Karpas-422 (cell line): ENCODE data around the gene RAC2. TPM values are rescaled to one million over a fixed set of nuclear protein-coding genes. Genes with fewer than 3 reads are reported as not detected.
A peak's percentile ranks its signal among the peaks of the same experiment; 100 is the strongest.
"Not testable (repeated sequence)": the region's sequence is repeated elsewhere in the genome, so short reads cannot be mapped to it uniquely, and the experiment has no call there.

Source experiments
- DNase-seq: peaks from one replicate; pipeline ENCODE4 v3.0.0-alpha.2; 2015
- H2AFZ ChIP-seq: fragments of 200-600 bp; sonication (generic); 2 replicates; pipeline ENCODE4 v1.6.1; 2014; ENCODE audit warnings: antibody characterized with exemption, low read length, mixed read lengths
- H3K27ac ChIP-seq: fragments of 200-600 bp; sonication (generic); 2 replicates; pipeline ENCODE4 v1.5.1; 2014; ENCODE audit warnings: mild to moderate bottlenecking, low read length, moderate library complexity
- H3K27me3 ChIP-seq: fragments of 200-600 bp; sonication (generic); 2 replicates; pipeline ENCODE4 v1.6.1; 2014; ENCODE audit warnings: low read length, mixed read lengths
- H3K36me3 ChIP-seq: fragments of 200-600 bp; sonication (generic); 2 replicates; pipeline ENCODE4 v1.6.1; 2014; ENCODE audit warnings: low read length, mixed read lengths; ENCODE audit not compliant: insufficient read depth
- H3K4me1 ChIP-seq: fragments of 200-600 bp; sonication (generic); 2 replicates; pipeline ENCODE4 v1.6.1; 2014; ENCODE audit warnings: mild to moderate bottlenecking, low read length, mixed read lengths
- H3K4me2 ChIP-seq: fragments of 200-600 bp; sonication (generic); 2 replicates; pipeline ENCODE4 v1.6.1; 2014; ENCODE audit warnings: low read length, low read depth, mild to moderate bottlenecking; ENCODE audit not compliant: poor library complexity, severe bottlenecking
- H3K4me3 ChIP-seq: fragments of 200-600 bp; sonication (generic); 2 replicates; pipeline ENCODE4 v1.5.1; 2014; ENCODE audit warnings: mild to moderate bottlenecking, antibody characterized with exemption, low read length, mixed read lengths
- H3K79me2 ChIP-seq: fragments of 200-600 bp; sonication (generic); 2 replicates; pipeline ENCODE4 v1.6.1; 2014; ENCODE audit warnings: mild to moderate bottlenecking, low read length, mixed read lengths
- H3K9ac ChIP-seq: fragments of 200-600 bp; sonication (generic); 2 replicates; pipeline ENCODE4 v1.6.0; 2014; ENCODE audit warnings: low read length
- H3K9me2 ChIP-seq: fragments of 200-600 bp; sonication (generic), shearing (Covaris generic); replicated peaks from 2 replicates; pipeline ENCODE4 v1.6.0; 2014; ENCODE audit warnings: mild to moderate bottlenecking, low read length, moderate library complexity; ENCODE audit not compliant: insufficient read depth
- H3K9me3 ChIP-seq: fragments of 300-700, 200-600 bp; sonication (generic); 2 replicates; pipeline ENCODE4 v1.6.1; 2014; ENCODE audit warnings: low read length, mixed read lengths
- H4K20me1 ChIP-seq: fragments of 200-600 bp; sonication (generic); 2 replicates; pipeline ENCODE4 v1.6.1; 2014; ENCODE audit warnings: mild to moderate bottlenecking, antibody characterized with exemption, low read length, low read depth; ENCODE audit not compliant: insufficient read depth
- total RNA-seq: library from RNA; depleted of rRNA; stranded (reverse); fragments of >200 nt; shearing (Covaris generic); gene quantifications from 2 replicates; pipeline ENCODE4 v1.2.3, GENCODE V29; 2014; ENCODE audit warnings: low replicate concordance

Gene RAC2
- total RNA-seq, 1 experiment from 2014 or later: 294 TPM

GRCh38 chr22:37239336-37240239 is 4.5 kb downstream of the RAC2 start:
- peak overlapping the region; percentile 95; the same call in 1 of the 2 replicates for H3K4me3 ChIP-seq
- DNase-seq: no peak
- H4K20me1 ChIP-seq: peaks cover 39% of the 10 kb centered on the region
- H3K79me2 ChIP-seq: peaks cover 14% of the 10 kb centered on the region; the same call in 1 of the 2 replicates
- H3K4me1 ChIP-seq: peaks cover 98% of the 10 kb centered on the region
- peaks cover 44% of the 10 kb centered on the region for H3K36me3 ChIP-seq
- H3K9ac ChIP-seq: peak overlapping the region; percentile 95
- peak overlapping the region; percentile 91 for H3K4me2 ChIP-seq
- no peak overlapping the region for H2AFZ ChIP-seq
- H3K27me3 ChIP-seq: no peaks in the 10 kb centered on the region
- H3K27ac ChIP-seq: peak overlapping the region; percentile 97
- no peaks in the 10 kb centered on the region for H3K9me2 ChIP-seq
- H3K9me3 ChIP-seq: no peaks in the 10 kb centered on the region

- no peak overlapping the region for H3K4me3 ChIP-seq
- H3K79me2 ChIP-seq: peaks cover 6% of the 10 kb centered on the region; the same call in 1 of the 2 replicates
These were observed 6.4 kb downstream of the RAC2 start for GRCh38 chr22:37237371-37238268.

GRCh38 chr22:37235897-37236607 is 8.0 kb downstream of the RAC2 start:
- H3K9me2 ChIP-seq: no peaks in the 10 kb centered on the region
- no peak overlapping the region for H2AFZ ChIP-seq
- no peaks in the 10 kb centered on the region for H3K27me3 ChIP-seq
- H3K4me1 ChIP-seq: peaks cover 99% of the 10 kb centered on the region
- H3K79me2 ChIP-seq: no peaks in the 10 kb centered on the region
- peak overlapping the region; percentile 58 for H3K4me2 ChIP-seq
- H3K4me3 ChIP-seq: peak overlapping the region; percentile 22; the same call in 1 of the 2 replicates
- peaks cover 55% of the 10 kb centered on the region for H4K20me1 ChIP-seq
- peak; percentile 70 for DNase-seq
- peaks cover 38% of the 10 kb centered on the region for H3K36me3 ChIP-seq
- H3K27ac ChIP-seq: peak overlapping the region; percentile 97
- H3K9ac ChIP-seq: peak overlapping the region; percentile 14; the same call in 1 of the 2 replicates
- no peaks in the 10 kb centered on the region for H3K9me3 ChIP-seq

More at GRCh38 chr22:37237371-37238268, 6.4 kb downstream of the RAC2 start:
- no peaks in the 10 kb centered on the region for H3K9me2 ChIP-seq
- H3K36me3 ChIP-seq: peaks cover 48% of the 10 kb centered on the region
- H3K4me1 ChIP-seq: peaks cover 99% of the 10 kb centered on the region
- H3K27ac ChIP-seq: peak overlapping the region; percentile 97
- no peaks in the 10 kb centered on the region for H3K27me3 ChIP-seq
- no peak overlapping the region for H3K9ac ChIP-seq
- no peak overlapping the region for H3K4me2 ChIP-seq
- H2AFZ ChIP-seq: no peak overlapping the region
- no peaks in the 10 kb centered on the region for H3K9me3 ChIP-seq
- H4K20me1 ChIP-seq: peaks cover 52% of the 10 kb centered on the region
- DNase-seq: no peak

GRCh38 chr22:37234736-37235711 is 9.0 kb downstream of the RAC2 start:
- Histone ChIP-seq H4K20me1 (peaks cover 55% of the 10 kb centered on the region), H3K4me1 (peaks cover 99% of the 10 kb centered on the region), H3K27me3 (no peaks in the 10 kb centered on the region), H3K79me2 (no peaks in the 10 kb centered on the region), H3K27ac (peak overlapping the region; percentile 97), H3K9me3 (no peaks in the 10 kb centered on the region), H3K4me3 (peak overlapping the region; percentile 30; the same call in 1 of the 2 replicates), H3K9me2 (no peaks in the 10 kb centered on the region), H3K9ac (peak overlapping the region; percentile 46), H3K36me3 (peaks cover 31% of the 10 kb centered on the region), H2AFZ (no peak overlapping the region), H3K4me2 (peak overlapping the region; percentile 58)
- peak; percentile 80 for DNase-seq

- Histone ChIP-seq H3K36me3 (peaks cover 30% of the 10 kb centered on the region), H3K9me3 (no peaks in the 10 kb centered on the region), H3K9ac (peak overlapping the region; percentile 46), H4K20me1 (peaks cover 50% of the 10 kb centered on the region), H2AFZ (no peak overlapping the region), H3K4me2 (peak overlapping the region; percentile 59), H3K4me3 (no peak overlapping the region), H3K27me3 (no peaks in the 10 kb centered on the region), H3K9me2 (no peaks in the 10 kb centered on the region), H3K79me2 (no peaks in the 10 kb centered on the region), H3K27ac (peak overlapping the region; percentile 97), H3K4me1 (peaks cover 99% of the 10 kb centered on the region)
- DNase-seq: no peak
These were observed 10.1 kb downstream of the RAC2 start for GRCh38 chr22:37233751-37234631.

- not testable (repeated sequence) for H3K9me2 ChIP-seq, H3K9me3 ChIP-seq, H2AFZ ChIP-seq, H3K4me3 ChIP-seq, DNase-seq, H3K79me2 ChIP-seq, H3K27me3 ChIP-seq, H3K9ac ChIP-seq
- H3K4me2 ChIP-seq: peak overlapping the region; percentile 59
- peaks cover 34% of the 10 kb centered on the region for H3K36me3 ChIP-seq
- peak overlapping the region; percentile 97 for H3K27ac ChIP-seq
- peaks cover 96% of the 10 kb centered on the region for H3K4me1 ChIP-seq
- peaks cover 49% of the 10 kb centered on the region for H4K20me1 ChIP-seq
These were observed 10.7 kb downstream of the RAC2 start for GRCh38 chr22:37233371-37233750.
